K562 (cell line): Measurements from ENCODE around the gene ME3. TPM values are rescaled to one million over a fixed set of nuclear protein-coding genes. Genes with fewer than 3 reads are reported as not detected.
A peak's percentile ranks its signal among the peaks of the same experiment; 100 is the strongest.

Experiments used
- CBFB ChIP-seq: sonication (generic); formaldehyde crosslinking; IDR thresholded peaks from 2 replicates; pipeline ENCODE4 v1.4.0; 2020; ENCODE audit warnings: mild to moderate bottlenecking, missing genetic modification reagents
- GATAD2B ChIP-seq: fragments of 450-650 bp; IDR thresholded peaks from 2 replicates; pipeline ENCODE4 v1.6.1; 2017; ENCODE audit warnings: mild to moderate bottlenecking, borderline replicate concordance
- KLF13 ChIP-seq: fragments of 450-650 bp; IDR thresholded peaks from 2 replicates; pipeline ENCODE4 v1.6.1; 2016; ENCODE audit warnings: missing genetic modification characterization, low read depth, mild to moderate bottlenecking, missing compliant biosample characterization, moderate library complexity, borderline replicate concordance
- MCM5 ChIP-seq: fragments of 450-650 bp; IDR thresholded peaks from 2 replicates; pipeline ENCODE4 v1.6.1; 2016; ENCODE audit warnings: low read depth
- MEF2A ChIP-seq: IDR thresholded peaks from 2 replicates; pipeline ENCODE4 v1.6.1; 2011; ENCODE audit warnings: low read depth, mild to moderate bottlenecking, low read length, moderate library complexity; ENCODE audit not compliant: control insufficient read depth
- MYBL2 ChIP-seq, 2 experiments: fragments of 450-650 bp in 1 of 2; sonication (generic) in 1 of 2; formaldehyde crosslinking in 1 of 2; IDR thresholded peaks; 2 replicates each; pipeline versions ENCODE4 v1.6.1 to v1.8.1; 2017 to 2022; ENCODE audit warnings: borderline replicate concordance in 1 of 2, inconsistent platforms in 1 of 2, low read depth in 1 of 2, mild to moderate bottlenecking in 1 of 2, missing genetic modification reagents in 1 of 2, moderate library complexity in 1 of 2
- NFIC ChIP-seq: fragments of 450-650 bp; IDR thresholded peaks from 2 replicates; pipeline ENCODE4 v1.6.1; 2017; ENCODE audit warnings: mild to moderate bottlenecking, inconsistent platforms
- NFRKB ChIP-seq: fragments of 450-650 bp; IDR thresholded peaks from 2 replicates; pipeline ENCODE4 v1.6.1; 2016; ENCODE audit warnings: low read depth
- NRF1 ChIP-seq, 2 experiments: fragments of 450-650 bp; IDR thresholded peaks in 1 of 2; conservative IDR thresholded peaks in 1 of 2; 2 replicates each; pipeline ENCODE4 v1.6.1; 2014; ENCODE audit warnings: mild to moderate bottlenecking in 2 of 2
- PHF20 ChIP-seq: fragments of 450-650 bp; IDR thresholded peaks from 2 replicates; pipeline ENCODE4 v1.6.1; 2018; ENCODE audit not compliant: partially characterized antibody
- POLR2H ChIP-seq: IDR thresholded peaks from 2 replicates; pipeline ENCODE4 v1.6.1; 2016; ENCODE audit warnings: missing genetic modification characterization, low read depth, mild to moderate bottlenecking, control low read depth, missing compliant biosample characterization, moderate library complexity
- RBM34 ChIP-seq: fragments of 200-400 bp; formaldehyde crosslinking; IDR thresholded peaks from 2 replicates; pipeline ENCODE4 v1.6.1; 2018; ENCODE audit warnings: low read length, borderline replicate concordance; ENCODE audit not compliant: insufficient read depth
- SMARCE1 ChIP-seq: fragments of 450-650 bp; IDR thresholded peaks from 2 replicates; pipeline ENCODE4 v1.7.1; 2016; ENCODE audit warnings: mild to moderate bottlenecking
- SP2 ChIP-seq: IDR thresholded peaks from 2 replicates; pipeline ENCODE4 v1.6.1; 2011; ENCODE audit warnings: mild to moderate bottlenecking, low read depth, low read length, moderate library complexity; ENCODE audit not compliant: poor library complexity, severe bottlenecking; ENCODE audit errors: extremely low read depth
- TGIF2 ChIP-seq: sonication (generic); formaldehyde crosslinking; IDR thresholded peaks from 2 replicates; pipeline ENCODE4 v1.8.1; 2022; ENCODE audit warnings: mild to moderate bottlenecking, missing genetic modification reagents, moderate library complexity
- ZFP1 ChIP-seq: fragments of 450-650 bp; formaldehyde crosslinking; IDR thresholded peaks from 2 replicates; pipeline ENCODE4 v1.4.0; 2020; ENCODE audit warnings: mild to moderate bottlenecking, mixed read lengths
- ZNF217 ChIP-seq: sonication (generic); formaldehyde crosslinking; IDR thresholded peaks from 2 replicates; pipeline ENCODE4 v1.8.0; 2022; ENCODE audit warnings: mild to moderate bottlenecking, missing genetic modification reagents
- ZNF280B ChIP-seq: fragments of 250-450 bp; sonication (Bioruptor Pico); IDR thresholded peaks from 2 replicates; pipeline ENCODE4 v1.5.1; 2021; ENCODE audit warnings: mild to moderate bottlenecking
- ZNF316 ChIP-seq: fragments of 450-650 bp; IDR thresholded peaks from 2 replicates; pipeline ENCODE4 v1.6.1; 2016
- ZNF551 ChIP-seq: fragments of 250-450 bp; sonication (Bioruptor Pico); IDR thresholded peaks from 2 replicates; pipeline ENCODE4 v1.5.0; 2021; ENCODE audit warnings: mild to moderate bottlenecking, moderate library complexity
- ZNF644 ChIP-seq: fragments of 200-800 bp; sonication (Bioruptor generic); IDR thresholded peaks from 2 replicates; pipeline ENCODE4 v1.6.1; 2016; ENCODE audit warnings: low read depth, missing genetic modification characterization, missing compliant biosample characterization
- polyA plus RNA-seq, 8 experiments: library from polyadenylated mRNA; depleted of rRNA in 4 of 8; stranded (reverse) in 5 of 8; unstranded in 3 of 8; fragments of >200 nt; fragmentation: Nextera tagmentation in 2 of 8; fragmentation: Illumina TruSeq in 1 of 8; extraction: Ambion mirVana in 2 of 8; extraction: Trizol in 1 of 8; gene quantifications; 2 replicates each; pipeline versions ENCODE4 v1.2.1 to v1.2.3, GENCODE V29; 2011 to 2014; ENCODE audit warnings: inconsistent platforms in 1 of 8, missing spikeins in 1 of 8
- total RNA-seq, 7 experiments: library from RNA; depleted of rRNA in 6 of 7; stranded (reverse); fragments of >200 nt in 6 of 7; fragmentation: Illumina TruSeq in 2 of 7; extraction: Trizol in 2 of 7; gene quantifications; 2 replicates each; pipeline versions ENCODE4 v1.2.1 to v1.2.3, GENCODE V29; 2011 to 2021; ENCODE audit warnings: low replicate concordance in 1 of 7
- TF ChIP-seq, protein P1 (sequence below): fragments of 200-800 bp; sonication (Bioruptor generic); IDR thresholded peaks from 2 replicates; pipeline ENCODE4 v1.6.1; 2017; ENCODE audit warnings: missing genetic modification characterization, missing compliant biosample characterization
- TF ChIP-seq, protein P2 (sequence below): fragments of 450-650 bp; IDR thresholded peaks from 2 replicates; pipeline ENCODE4 v1.6.1; 2016; ENCODE audit warnings: low read depth, mild to moderate bottlenecking, moderate library complexity

ME3 gene
- total and polyA plus RNA-seq, 9 of the 15 experiments (the other 6 are each of a cell fraction or from before 2014, with no cell fraction given), result not detected

DNA sequence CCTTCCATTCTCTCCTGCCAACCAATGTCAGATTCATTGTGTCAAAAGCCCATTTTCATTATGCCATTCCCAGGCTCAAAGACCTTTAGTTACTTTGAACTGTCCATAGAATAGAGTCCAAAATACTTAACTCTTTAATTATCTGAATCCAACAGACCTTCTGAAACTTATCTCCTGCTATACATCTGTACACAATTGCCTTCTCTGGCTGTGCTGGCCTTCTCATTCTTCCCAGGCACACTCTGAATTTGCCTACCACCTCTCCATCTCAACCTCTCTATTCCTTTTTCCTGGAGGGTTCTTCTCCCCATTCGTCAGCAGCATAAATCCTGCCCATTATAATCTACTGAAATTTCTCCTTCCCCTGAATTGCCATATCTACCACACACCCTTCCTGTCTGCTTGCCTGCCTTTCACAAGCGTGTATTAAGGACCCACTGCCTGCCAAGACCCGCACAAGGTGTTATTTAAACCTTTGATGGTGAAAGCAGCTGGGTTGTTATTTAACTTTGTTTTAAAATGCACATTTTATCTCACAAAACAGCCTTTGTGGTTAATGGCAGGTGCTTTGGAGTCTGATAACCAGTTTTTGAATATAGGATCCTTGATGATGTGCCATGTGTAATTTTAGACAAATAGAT is 171.8 kb downstream of the ME3 start (continued):
- TF ChIP-seq ZNF316 (no peak), SMARCE1 (peak; percentile 50; the same call in 1 of the 2 replicates), ZFP1 (CRISPR knock-in tag) (no peak), MYBL2 (IDR thresholded peaks at IDR 0.05; ENCODE audit: low read depth) (no peak), MYBL2 (CRISPR knock-in tag; IDR thresholded peaks at IDR 0.05; ENCODE audit: borderline replicate concordance) (no peak), ZNF644 (tag) (no peak), MEF2A (no peak), NRF1 (conservative IDR thresholded peaks at IDR 0.05 in 1 of 2, IDR thresholded peaks at IDR 0.05 in 1 of 2) (no peak), MCM5 (no peak), ZNF280B (CRISPR knock-in tag) (no peak), NFIC (no peak), ZNF551 (no peak), GATAD2B (no peak), KLF13 (tag) (no peak), POLR2H (tag) (no peak), NFRKB (no peak), PHF20 (no peak), CBFB (no peak), SP2 (no peak), ZNF217 (no peak), TGIF2 (CRISPR knock-in tag) (no peak), RBM34 (no peak)
- TF ChIP-seq, protein P1, sequence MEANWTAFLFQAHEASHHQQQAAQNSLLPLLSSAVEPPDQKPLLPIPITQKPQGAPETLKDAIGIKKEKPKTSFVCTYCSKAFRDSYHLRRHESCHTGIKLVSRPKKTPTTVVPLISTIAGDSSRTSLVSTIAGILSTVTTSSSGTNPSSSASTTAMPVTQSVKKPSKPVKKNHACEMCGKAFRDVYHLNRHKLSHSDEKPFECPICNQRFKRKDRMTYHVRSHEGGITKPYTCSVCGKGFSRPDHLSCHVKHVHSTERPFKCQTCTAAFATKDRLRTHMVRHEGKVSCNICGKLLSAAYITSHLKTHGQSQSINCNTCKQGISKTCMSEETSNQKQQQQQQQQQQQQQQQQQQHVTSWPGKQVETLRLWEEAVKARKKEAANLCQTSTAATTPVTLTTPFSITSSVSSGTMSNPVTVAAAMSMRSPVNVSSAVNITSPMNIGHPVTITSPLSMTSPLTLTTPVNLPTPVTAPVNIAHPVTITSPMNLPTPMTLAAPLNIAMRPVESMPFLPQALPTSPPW, result no peak
- TF ChIP-seq, protein P2, sequence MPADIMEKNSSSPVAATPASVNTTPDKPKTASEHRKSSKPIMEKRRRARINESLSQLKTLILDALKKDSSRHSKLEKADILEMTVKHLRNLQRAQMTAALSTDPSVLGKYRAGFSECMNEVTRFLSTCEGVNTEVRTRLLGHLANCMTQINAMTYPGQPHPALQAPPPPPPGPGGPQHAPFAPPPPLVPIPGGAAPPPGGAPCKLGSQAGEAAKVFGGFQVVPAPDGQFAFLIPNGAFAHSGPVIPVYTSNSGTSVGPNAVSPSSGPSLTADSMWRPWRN, result no peak
